GM12878 (cell line): ENCODE measurements around the gene POLR3E.

Source experiments
- EED ChIP-seq: sonication (generic); IDR thresholded peaks from 2 replicates; pipeline ENCODE4 v1.6.1; 2016; ENCODE audit warnings: antibody characterized with exemption, low read depth
- MXI1 ChIP-seq: fragments of 150-350 bp; IDR thresholded peaks from 2 replicates; pipeline ENCODE4 v1.6.1; 2011; ENCODE audit warnings: low read depth, mild to moderate bottlenecking, inconsistent platforms, low read length, improper control_type of control experiment

- TF ChIP-seq MXI1 = no peak
- TF ChIP-seq EED = no peak
These were observed 21.6 kb downstream of the POLR3E start for GRCh38 chr16:22318690-22319358.
